Measurements from ENCODE around the gene TMEM108.

TMEM108 gene

DNA sequence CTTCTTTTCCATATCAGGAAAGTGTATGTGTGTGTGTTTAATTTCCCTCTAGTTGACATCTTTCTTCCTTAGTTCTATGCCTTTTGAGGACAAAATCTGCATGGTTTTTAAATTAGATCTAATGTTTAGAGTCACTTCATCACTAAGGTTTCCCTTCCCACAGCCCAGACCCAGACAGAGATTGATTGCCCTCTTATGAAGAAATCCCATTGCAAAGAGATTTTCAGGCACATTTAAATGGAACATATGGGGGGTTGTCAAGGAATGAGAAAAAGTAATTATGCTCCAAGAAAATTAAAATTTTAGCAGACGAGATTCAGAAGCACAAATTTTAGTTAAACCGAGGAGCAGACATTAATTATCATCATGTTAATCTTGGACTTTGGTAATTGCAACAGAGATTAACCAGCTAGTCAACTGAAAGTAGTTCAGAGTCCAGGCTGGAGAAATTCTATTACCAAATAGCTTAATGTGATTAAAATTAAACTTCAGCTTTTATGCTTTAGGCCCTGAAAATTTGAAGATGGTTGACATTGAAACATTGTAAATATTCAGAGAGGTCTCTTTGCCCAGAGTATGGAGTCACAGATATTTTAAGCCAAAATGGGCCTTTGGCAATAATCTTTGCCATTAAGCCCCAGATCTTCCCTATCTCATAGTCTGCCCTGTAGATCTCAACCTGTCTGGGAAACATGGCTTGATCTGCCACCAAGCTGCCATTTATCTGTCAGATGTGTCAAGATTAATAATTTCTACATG is 143.4 kb downstream of the TMEM108 start:
- H3K27ac ChIP-seq = no peak overlapping the region
- TF ChIP-seq ZFX (IDR thresholded peaks at IDR 0.05; ENCODE audit: borderline replicate concordance) = no peak
- TF ChIP-seq, protein P1, sequence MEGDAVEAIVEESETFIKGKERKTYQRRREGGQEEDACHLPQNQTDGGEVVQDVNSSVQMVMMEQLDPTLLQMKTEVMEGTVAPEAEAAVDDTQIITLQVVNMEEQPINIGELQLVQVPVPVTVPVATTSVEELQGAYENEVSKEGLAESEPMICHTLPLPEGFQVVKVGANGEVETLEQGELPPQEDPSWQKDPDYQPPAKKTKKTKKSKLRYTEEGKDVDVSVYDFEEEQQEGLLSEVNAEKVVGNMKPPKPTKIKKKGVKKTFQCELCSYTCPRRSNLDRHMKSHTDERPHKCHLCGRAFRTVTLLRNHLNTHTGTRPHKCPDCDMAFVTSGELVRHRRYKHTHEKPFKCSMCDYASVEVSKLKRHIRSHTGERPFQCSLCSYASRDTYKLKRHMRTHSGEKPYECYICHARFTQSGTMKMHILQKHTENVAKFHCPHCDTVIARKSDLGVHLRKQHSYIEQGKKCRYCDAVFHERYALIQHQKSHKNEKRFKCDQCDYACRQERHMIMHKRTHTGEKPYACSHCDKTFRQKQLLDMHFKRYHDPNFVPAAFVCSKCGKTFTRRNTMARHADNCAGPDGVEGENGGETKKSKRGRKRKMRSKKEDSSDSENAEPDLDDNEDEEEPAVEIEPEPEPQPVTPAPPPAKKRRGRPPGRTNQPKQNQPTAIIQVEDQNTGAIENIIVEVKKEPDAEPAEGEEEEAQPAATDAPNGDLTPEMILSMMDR (IDR thresholded peaks at IDR 0.05) = no peak

DNA sequence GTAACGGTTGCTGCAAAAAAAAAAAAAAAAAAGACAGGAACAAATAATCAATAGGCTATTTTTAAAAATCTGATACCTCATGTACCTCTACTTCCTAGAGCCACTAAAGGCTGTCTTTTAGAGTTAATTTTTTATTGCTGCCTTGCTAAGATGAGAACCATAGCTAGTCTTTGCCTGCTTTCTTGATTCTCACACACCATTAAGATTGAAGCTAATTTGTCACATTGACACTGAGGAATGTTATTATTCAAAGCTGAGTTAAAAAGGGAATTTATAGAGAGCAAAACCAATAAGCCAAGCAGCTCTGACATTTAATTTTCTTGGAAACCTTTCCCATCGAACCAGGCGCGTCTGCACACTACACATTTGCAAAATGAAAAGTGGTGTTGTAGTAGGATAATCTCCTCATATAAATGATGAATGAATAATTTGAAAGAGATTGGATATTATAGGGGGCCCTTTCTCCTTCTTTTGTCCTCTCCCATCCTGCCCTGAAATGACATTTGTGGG is 149.7 kb downstream of the TMEM108 start:
- no peak overlapping the region for H3K27ac ChIP-seq
- TF ChIP-seq, protein P1 (IDR thresholded peaks at IDR 0.05) = no peak
- TF ChIP-seq ZFX (IDR thresholded peaks at IDR 0.05; ENCODE audit: borderline replicate concordance) = no peak

DNA sequence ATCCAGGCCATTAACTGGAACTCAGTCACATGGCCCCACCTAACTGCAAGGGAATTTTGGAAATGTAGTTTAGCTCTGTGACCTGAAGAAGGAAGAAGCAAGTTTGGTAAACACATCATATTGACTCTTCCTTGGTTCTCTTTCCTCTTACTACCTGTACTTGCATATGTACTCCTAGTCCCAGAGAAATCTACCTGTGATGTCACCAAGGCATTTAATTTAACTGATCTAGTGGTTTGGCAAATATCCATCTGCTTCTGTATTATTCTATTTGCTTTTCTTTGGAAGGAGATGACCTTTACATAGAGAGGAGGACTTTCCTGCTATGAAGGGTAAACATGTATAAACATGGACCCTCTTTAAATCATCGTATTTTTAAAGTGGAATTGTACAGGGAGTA is 150.8 kb downstream of the TMEM108 start:
- no peak for TF ChIP-seq ZFX (IDR thresholded peaks at IDR 0.05; ENCODE audit: borderline replicate concordance)
- TF ChIP-seq, protein P1 (IDR thresholded peaks at IDR 0.05) = no peak
- H3K27ac ChIP-seq = no peak overlapping the region

DNA sequence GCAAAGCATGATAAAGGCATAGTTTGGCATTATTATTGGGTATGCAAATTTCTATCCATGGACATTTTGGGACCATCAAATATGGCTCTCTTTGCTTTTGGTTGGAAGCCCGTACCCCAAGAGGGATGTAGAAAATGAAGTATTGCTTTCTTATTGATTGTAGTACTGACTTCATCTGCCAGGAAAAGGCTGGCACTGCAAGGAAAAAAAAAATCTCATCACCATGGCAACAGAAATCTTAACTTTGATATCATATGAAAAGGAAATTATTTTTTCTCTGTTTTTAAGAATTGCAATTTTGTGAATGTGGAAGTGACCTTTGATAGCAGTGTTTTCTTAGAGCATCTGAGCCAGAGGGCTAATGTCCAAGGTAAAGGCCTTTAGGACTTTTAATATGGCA is 151.7 kb downstream of the TMEM108 start:
- H3K27ac ChIP-seq = no peak overlapping the region
- no peak for TF ChIP-seq ZFX (IDR thresholded peaks at IDR 0.05; ENCODE audit: borderline replicate concordance)
- TF ChIP-seq, protein P1 (IDR thresholded peaks at IDR 0.05) = no peak

DNA sequence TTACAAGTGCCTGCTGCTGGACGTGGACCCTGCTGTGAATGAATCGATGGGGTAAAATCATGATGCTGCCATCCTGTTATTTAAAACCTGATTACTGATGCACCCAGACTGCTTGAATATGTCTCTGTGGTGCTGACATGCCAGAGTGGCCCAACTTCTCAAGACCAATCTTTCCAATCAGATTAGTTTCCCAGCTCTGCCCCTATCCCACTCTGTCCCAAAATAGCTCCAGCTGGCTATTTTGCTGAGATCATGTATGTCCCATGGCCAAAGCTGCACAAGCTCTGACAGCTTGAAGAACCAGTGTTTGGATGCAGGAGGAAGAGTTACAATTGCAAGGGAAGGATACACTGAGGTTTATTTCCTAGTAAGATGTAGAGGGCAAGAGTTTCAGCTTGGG is 153.6 kb downstream of the TMEM108 start:
- no peak overlapping the region for H3K27ac ChIP-seq

DNA sequence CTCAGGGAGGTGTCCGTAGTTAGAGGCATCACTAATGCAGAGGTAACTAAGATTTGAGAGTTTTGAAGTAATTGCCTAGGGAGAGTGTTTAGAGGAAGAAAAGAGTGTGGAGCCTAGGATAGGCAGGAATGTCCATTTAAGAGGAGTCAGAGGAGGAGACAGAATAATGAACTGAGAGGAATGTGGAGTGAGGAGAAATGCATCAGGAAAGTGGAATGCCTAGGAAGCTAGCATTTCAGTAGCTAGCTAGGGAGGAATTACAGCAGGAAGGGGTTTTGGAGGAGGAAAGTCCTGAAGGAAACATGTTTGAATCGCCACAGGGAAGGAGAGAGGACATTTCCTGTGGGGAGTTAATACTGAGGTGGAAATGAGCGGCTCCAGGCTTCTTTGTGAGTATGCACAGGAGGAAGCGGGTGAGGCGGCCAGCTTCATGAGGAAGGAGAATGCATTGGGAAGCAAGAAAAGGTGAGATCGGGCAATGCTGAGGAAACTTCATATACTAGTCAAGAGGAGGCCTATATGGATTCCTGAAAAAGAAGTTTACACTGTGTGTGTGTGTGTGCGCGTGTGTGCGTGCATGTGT is 154.3 kb downstream of the TMEM108 start:
- TF ChIP-seq ZFX (IDR thresholded peaks at IDR 0.05; ENCODE audit: borderline replicate concordance) = no peak
- TF ChIP-seq, protein P1 (IDR thresholded peaks at IDR 0.05) = no peak

More for the DNA sequence above, 153.6 kb downstream of the TMEM108 start:
- no peak for TF ChIP-seq ZFX (IDR thresholded peaks at IDR 0.05; ENCODE audit: borderline replicate concordance)
- TF ChIP-seq, protein P1 (IDR thresholded peaks at IDR 0.05) = no peak

DNA sequence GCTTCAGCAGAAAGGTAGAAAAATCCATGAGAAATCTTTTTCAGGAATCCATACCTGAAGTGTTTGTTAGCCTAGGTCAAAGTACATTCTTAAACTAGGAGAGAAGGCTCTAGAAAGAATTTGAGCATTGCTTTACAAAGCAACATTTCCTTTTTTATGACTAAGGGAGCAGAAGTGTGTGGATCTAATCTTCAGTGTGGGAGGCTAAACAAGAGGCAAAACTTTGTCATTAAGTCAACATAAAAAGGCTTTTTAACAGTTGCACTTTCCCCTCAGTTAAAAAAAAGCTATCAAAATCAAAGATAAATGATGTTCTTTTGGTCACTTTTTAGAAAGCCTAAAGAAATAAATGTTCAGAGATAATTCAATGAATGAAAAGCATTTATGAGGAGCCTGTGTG is 154.8 kb downstream of the TMEM108 start:
- TF ChIP-seq ZFX (IDR thresholded peaks at IDR 0.05; ENCODE audit: borderline replicate concordance) = no peak
- TF ChIP-seq, protein P1 (IDR thresholded peaks at IDR 0.05) = no peak

More for the DNA sequence above, 154.3 kb downstream of the TMEM108 start:
- no peak overlapping the region for H3K27ac ChIP-seq

More for the DNA sequence above, 154.8 kb downstream of the TMEM108 start:
- no peak overlapping the region for H3K27ac ChIP-seq

Measured in 22Rv1 (cell line).